ENCODE measurements around the gene SLC36A2. TPM values are rescaled to one million over a fixed set of nuclear protein-coding genes. Genes with fewer than 3 reads are reported as not detected.

SLC36A2 gene
- total RNA-seq, 1 donor from 2014 or later = not detected

DNA sequence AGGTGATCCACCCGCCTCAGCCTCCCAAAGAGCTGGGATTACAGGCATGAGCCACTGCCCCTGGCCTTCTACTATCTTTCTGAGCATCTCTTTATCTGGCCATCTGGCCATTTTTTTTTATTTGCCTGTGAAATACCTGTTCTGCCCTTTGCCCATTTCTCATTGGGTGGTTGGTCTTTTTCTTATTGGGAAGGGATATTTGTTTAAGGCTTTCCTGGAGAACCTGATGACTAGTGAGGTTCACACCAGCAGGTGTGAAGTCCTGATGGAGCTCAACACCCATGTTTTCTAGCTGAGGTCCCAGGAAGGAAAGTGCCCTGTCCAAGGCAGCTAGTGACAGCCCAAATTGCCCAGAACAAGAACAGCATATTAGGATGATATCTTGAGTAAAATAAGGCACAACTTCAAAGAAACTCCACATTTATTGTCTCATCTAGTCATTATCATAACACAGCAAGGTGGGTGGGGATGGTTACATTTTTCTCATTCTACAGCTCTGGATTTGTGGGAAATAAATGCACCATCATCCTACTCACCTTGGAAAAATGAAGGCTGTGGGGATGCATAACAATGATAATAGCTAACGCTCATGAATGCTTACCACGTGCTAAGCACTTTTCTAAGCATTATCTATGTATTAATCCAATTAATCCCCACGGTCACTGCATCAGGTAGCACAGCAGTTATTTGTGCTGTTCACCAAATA lies 64.1 kb downstream of the SLC36A2 start:
- DNase-seq (ENCODE audit: low spot score) = no peak

DNA sequence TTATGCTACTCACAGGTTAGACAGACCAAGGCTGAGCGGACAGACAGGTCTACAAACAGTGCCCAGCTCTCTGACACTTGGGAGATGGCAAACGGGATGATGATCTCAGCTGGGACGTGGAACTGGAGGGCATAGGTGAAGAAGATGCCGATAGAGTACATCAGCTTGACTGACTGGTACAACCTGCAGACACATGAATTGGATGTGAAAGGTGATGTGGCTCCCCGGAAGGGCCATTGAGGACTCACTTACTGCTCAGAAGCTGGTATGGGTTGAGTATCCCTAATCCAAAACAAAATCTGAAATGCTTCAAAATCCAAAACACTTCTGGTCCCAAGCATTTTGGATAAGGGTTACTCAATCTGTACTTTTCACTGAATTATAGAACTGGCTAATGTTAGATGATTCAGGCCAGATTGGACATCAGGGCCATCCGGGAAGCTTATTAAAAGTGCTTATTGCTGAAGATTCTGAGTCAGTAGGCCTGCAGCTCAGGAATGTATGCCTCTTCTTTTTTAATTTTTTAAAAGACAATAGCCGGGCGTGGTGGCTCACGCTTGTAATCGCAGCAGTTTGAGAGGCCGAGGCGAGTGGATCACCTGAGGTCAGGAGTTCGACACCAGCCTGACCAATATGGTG lies 66.2 kb downstream of the SLC36A2 start:
- DNase-seq (ENCODE audit: low spot score) = no peak

DNA sequence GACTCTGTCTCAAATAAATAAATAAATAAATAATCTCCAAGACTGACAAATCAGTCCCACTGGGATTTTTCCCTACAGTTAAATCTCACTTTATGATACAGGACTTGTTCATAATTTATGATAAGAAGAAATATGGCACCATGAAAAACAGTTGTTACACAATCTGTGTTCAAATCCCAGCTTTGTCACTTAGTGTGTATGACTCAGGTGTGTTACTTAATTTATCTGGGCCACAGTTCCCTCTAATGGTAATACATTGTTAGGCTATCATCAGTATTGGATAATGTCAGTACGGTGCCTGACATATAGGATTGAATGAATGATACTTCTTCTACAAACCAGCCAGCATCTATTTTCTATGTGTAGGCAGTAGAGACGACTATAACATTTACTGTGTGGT lies 66.9 kb downstream of the SLC36A2 start:
- no peak for DNase-seq (ENCODE audit: low spot score)

DNA sequence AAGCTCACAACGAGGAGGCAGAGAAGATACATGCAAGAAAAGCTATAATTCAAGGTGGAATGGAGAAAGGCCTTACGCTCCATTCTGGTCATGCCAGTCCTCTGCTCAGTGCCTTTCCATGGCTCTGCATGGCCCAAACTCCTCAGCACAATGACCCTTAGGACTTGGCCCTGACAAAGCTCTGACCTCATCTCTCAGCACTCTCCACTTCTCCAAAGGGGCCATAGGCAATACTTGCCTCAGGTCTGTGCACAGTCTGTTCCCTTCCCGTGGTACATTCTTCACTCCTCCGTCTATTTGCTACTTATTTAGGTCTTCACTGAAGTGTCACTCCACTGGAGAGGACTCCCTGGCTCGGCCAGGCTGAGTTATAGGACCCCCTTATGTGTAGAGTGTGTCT lies 68.5 kb downstream of the SLC36A2 start:
- DNase-seq (ENCODE audit: low spot score) = no peak

DNA sequence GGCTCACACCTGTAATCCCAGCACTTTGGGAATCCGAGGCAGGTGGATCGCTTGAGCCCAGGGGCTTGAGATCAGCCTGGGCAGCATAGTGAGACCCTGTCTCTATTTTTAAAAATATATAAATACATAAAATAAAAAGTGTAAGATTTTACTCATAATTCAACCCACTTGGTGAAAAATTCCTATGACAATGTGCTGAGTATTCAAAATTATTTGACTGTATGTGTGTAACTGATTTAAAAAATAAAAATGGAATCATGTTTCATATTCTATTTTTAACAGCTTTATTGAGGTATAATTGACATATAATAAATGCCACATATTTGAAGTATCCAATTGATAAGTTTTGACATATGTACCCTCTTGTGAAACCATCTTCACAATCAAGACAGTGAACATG lies 71.6 kb downstream of the SLC36A2 start:
- DNase-seq (ENCODE audit: low spot score) = no peak

DNA sequence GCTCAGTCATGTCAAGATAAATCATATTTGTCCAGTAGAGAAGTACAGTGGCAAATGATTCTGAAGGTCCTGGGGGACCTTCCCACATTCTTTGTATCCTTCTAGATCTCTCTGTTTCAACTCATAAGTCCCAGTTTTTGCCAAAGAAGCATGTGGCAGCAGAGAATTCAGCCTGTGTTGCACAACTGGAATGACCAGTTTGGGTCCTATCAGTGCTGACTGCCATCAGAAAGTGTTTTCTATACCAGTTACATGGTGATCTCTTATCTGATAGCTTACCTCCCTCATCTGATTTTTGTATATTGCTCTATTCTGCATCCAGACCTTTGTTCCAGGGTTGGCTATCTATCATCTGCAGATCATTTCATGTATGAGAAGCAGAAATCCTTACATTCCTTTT lies 72.7 kb downstream of the SLC36A2 start:
- DNase-seq (ENCODE audit: low spot score) = no peak

DNA sequence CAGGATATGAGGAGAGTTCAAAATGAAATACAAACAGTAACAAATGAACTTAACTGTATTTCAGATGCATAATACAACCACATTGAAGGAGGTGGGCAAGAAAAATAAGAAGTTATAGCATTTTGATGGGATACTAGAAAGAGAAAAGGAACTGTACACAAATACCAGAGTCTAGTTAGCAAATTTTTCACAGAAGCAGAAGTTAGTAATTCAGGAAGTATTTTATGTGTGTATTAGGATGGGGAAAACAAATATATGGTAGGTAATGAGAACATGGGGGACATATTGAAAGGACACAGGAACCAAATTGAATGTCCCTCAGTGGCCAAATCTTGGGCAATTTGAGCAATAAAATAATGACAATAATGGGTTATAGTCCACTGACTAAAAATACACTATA lies 76.0 kb downstream of the SLC36A2 start:
- no peak for DNase-seq (ENCODE audit: low spot score)

DNA sequence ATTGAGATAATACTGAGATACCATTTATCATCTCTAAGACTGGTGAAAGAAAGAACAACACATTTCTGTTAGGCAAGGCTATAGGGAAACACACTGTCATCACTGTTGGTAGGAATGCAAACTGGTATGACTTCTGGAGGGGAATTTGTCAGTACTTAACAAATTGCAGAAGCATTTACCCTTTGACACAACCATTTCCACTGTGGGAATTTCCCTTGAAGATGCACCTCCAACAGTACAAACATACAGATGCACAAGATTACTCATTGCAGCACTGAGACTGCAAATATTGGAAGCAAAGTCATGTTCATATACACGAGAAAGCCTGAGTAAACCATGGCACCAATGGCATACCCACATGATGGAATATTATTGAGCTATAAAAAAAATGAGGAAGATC lies 76.8 kb downstream of the SLC36A2 start:
- no peak for DNase-seq (ENCODE audit: low spot score)

DNA sequence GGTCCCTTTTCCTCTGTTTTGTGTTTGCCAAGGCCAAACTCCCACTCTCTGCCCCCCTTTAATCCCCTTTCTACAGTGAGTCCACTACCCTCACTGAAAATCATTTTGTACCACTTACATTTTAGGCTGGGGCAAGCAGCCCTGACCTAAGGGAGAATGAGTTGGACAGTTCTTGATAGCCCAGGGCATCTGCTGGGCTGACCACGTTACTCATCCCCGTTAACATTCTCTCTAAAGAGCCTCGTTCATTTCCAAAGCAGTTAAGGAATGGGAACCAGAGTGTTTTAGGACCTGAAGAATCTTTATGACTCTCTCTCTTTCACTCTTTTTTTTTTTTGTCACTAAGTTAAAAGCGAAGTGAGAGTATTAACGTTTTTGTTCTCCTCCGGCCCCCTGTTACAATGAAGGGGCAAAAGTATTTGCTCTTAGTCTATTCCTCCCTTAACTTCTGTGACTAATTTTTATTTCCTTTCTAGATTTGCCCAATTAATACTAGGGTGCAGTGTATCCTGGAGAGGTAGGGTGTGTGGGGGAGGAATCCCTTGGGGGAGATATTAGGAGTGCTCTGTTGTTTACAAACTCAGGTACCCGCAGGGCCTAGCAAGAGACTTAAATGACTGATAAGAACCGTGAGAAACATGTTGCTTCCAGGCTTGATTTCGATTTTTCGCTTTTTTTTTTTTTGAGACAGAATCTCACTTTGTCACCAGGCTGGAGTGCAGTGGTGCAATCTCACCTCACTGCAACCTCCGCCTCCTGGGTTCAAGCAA lies 79.7 kb downstream of the SLC36A2 start:
- no peak for DNase-seq (ENCODE audit: low spot score)

Other genes starting within 250 kb of the SLC36A2 start
- 123 TPM for gene ANXA6, start 189.8 kb downstream of the SLC36A2 start, total RNA-seq
- 53.4 TPM for gene CCDC69, start 123.5 kb downstream of the SLC36A2 start, total RNA-seq
- gene GM2A, start 94.4 kb downstream of the SLC36A2 start, total RNA-seq = 60.7 TPM
- not detected for gene SLC36A3, start 43.8 kb downstream of the SLC36A2 start, total RNA-seq
- 14.4 TPM for gene SLC36A1, start 100.0 kb upstream of the SLC36A2 start, total RNA-seq
- 65.1 TPM for gene FAT2, start 243.8 kb upstream of the SLC36A2 start, total RNA-seq

Measured in ureter (tissue), 1 donor.